Measurements from ENCODE around the gene CRYGN. TPM values are rescaled to one million over a fixed set of nuclear protein-coding genes. Genes with fewer than 3 reads are reported as not detected.

CRYGN gene
- total RNA-seq, 4 donors from 2014 or later = 0.19 TPM; not detected in 3

GRCh38 chr7:151399906-151400305, 40.0 kb downstream of the CRYGN start:
- H3K9me3 ChIP-seq = no peaks in the 10 kb centered on the region
- WGBS, 2 donors = 80 to 85% methylated on average over 9 to 11 of the region's 14 CpGs
- no peak overlapping the region for H3K4me3 ChIP-seq
- intact Hi-C loops (cut with DNase I) = no loop called here
- DNase-seq = no peak
- TF ChIP-seq POLR2A (IDR thresholded peaks at IDR 0.05) (no peak), CTCF (IDR thresholded peaks at IDR 0.05) (no peak)
- H3K36me3 ChIP-seq = no peaks in the 10 kb centered on the region
- H3K4me1 ChIP-seq = peaks cover 0 to 17% (median 8%) of the 10 kb centered on the region in 3 donors
- no peak overlapping the region for H3K27ac ChIP-seq
- peaks cover 0 to 30% (median 0%) of the 10 kb centered on the region in 4 donors for H3K27me3 ChIP-seq

GRCh38 chr7:151399305-151399601, 40.7 kb downstream of the CRYGN start:
- Histone ChIP-seq H3K36me3 (no peaks in the 10 kb centered on the region), H3K4me3 (no peak overlapping the region), H3K27me3 (peaks cover 0 to 33% (median 0%) of the 10 kb centered on the region in 4 donors), H3K4me1 (peaks cover 0 to 11% (median 6%) of the 10 kb centered on the region in 3 donors), H3K27ac (no peak overlapping the region), H3K9me3 (no peaks in the 10 kb centered on the region)
- 93% methylated on average over 3 of the region's 7 CpGs; no CpG with 5 or more reads in 1 of the 2 donors for WGBS, 2 donors
- TF ChIP-seq POLR2A (IDR thresholded peaks at IDR 0.05) (no peak), CTCF (IDR thresholded peaks at IDR 0.05) (no peak)
- DNase-seq = no peak
- intact Hi-C loops (cut with DNase I) = no loop called here

- no peak for DNase-seq
- 87 to 90% methylated on average over 17 to 18 of the region's 19 CpGs for WGBS, 2 donors
- no peak overlapping the region for H3K27ac ChIP-seq
- H3K4me3 ChIP-seq = no peak overlapping the region
- no peaks in the 10 kb centered on the region for H3K9me3 ChIP-seq
- intact Hi-C loops (cut with DNase I) = no loop called here
- peaks cover 0 to 37% (median 0%) of the 10 kb centered on the region in 4 donors for H3K27me3 ChIP-seq
- H3K36me3 ChIP-seq = no peaks in the 10 kb centered on the region
- no peak for TF ChIP-seq POLR2A (IDR thresholded peaks at IDR 0.05)
- TF ChIP-seq CTCF (IDR thresholded peaks at IDR 0.05) = no peak
- H3K4me1 ChIP-seq = peaks cover 0 to 5% (median under 1%) of the 10 kb centered on the region in 3 donors
These were observed 41.3 kb downstream of the CRYGN start for GRCh38 chr7:151398446-151399304.

- no peak for TF ChIP-seq POLR2A (IDR thresholded peaks at IDR 0.05)
- no peak for TF ChIP-seq CTCF (IDR thresholded peaks at IDR 0.05)
- H3K4me3 ChIP-seq = no peak overlapping the region
- H3K27ac ChIP-seq = no peak overlapping the region
- H3K4me1 ChIP-seq = no peaks in the 10 kb centered on the region
- 87 to 98% methylated on average over 11 of the region's 13 CpGs for WGBS, 2 donors
- peaks cover 0 to 52% (median 0%) of the 10 kb centered on the region in 4 donors for H3K27me3 ChIP-seq
- H3K9me3 ChIP-seq = no peaks in the 10 kb centered on the region
- intact Hi-C loops (cut with DNase I) = no loop called here
- no peaks in the 10 kb centered on the region for H3K36me3 ChIP-seq
- DNase-seq = no peak
These were observed 42.9 kb downstream of the CRYGN start for GRCh38 chr7:151397026-151397425.

- Histone ChIP-seq H3K9me3 (no peaks in the 10 kb centered on the region), H3K4me3 (no peak overlapping the region), H3K36me3 (no peaks in the 10 kb centered on the region), H3K4me1 (no peaks in the 10 kb centered on the region), H3K27ac (no peak overlapping the region), H3K27me3 (peaks cover 0 to 54% (median 0%) of the 10 kb centered on the region in 4 donors)
- no peak for TF ChIP-seq POLR2A (IDR thresholded peaks at IDR 0.05)
- TF ChIP-seq CTCF (IDR thresholded peaks at IDR 0.05) = no peak
- intact Hi-C loops (cut with DNase I) = no loop called here
- DNase-seq = no peak
- WGBS, 2 donors = 80 to 95% methylated on average over 2 to 4 of the region's 10 CpGs
These were observed 43.5 kb downstream of the CRYGN start for GRCh38 chr7:151396328-151396970.

Data from esophagus squamous epithelium (tissue), 5 donors.